Measurements from ENCODE around the gene SDK1. TPM values are rescaled to one million over a fixed set of nuclear protein-coding genes. Genes with fewer than 3 reads are reported as not detected.

The SDK1 gene
- total and polyA plus RNA-seq, 4 experiments from 2014 or later = 0.06 to 0.26 TPM; not detected in 2

- no peaks in the 10 kb centered on the region for H3K27me3 ChIP-seq (ENCODE audit: insufficient read depth, low read length)
- DNase-seq = no peak
- no peak overlapping the region for H3K27ac Mint-ChIP-seq
- intact Hi-C loops (cut with micrococcal nuclease) = no loop called here
- no peak overlapping the region for H3K27ac ChIP-seq (ENCODE audit: low read depth, low read length)
- ChIA-PET CTCF (ENCODE audit: partially characterized antibody) (no interaction called here), POLR2A (ENCODE audit: partially characterized antibody) (no interaction called here)
- H3K36me3 ChIP-seq (ENCODE audit: insufficient read depth, low read length) = no peaks in the 10 kb centered on the region
- no peak overlapping the region for H3K4me3 Mint-ChIP-seq
- no peaks in the 10 kb centered on the region for H3K9me3 Mint-ChIP-seq
- H3K27me3 Mint-ChIP-seq = peaks cover 0 to 7% of the 10 kb centered on the region in 2 donors
- no peaks in the 10 kb centered on the region for H3K9me3 ChIP-seq (ENCODE audit: control insufficient read depth in 1 of 2, low read length in 2 of 2)
- H3K36me3 Mint-ChIP-seq = no peaks in the 10 kb centered on the region
- H3K4me3 ChIP-seq (ENCODE audit: low read length in 2 of 2) = no peak overlapping the region
- H3K4me1 ChIP-seq (ENCODE audit: insufficient read depth, low read length) = no peaks in the 10 kb centered on the region
- H3K4me1 Mint-ChIP-seq = no peaks in the 10 kb centered on the region
Measured at GRCh38 chr7:3795141-3795540, 494.1 kb downstream of the SDK1 start.

- Mint-ChIP-seq H3K4me3 (no peak overlapping the region), H3K27me3 (peaks cover 0 to 8% of the 10 kb centered on the region in 2 donors), H3K36me3 (no peaks in the 10 kb centered on the region), H3K4me1 (no peaks in the 10 kb centered on the region), H3K9me3 (no peaks in the 10 kb centered on the region), H3K27ac (no peak overlapping the region)
- no peaks in the 10 kb centered on the region for H3K4me1 ChIP-seq (ENCODE audit: insufficient read depth, low read length)
- intact Hi-C loops (cut with micrococcal nuclease) = no loop called here
- no peak for DNase-seq
- H3K36me3 ChIP-seq (ENCODE audit: insufficient read depth, low read length) = no peaks in the 10 kb centered on the region
- ChIA-PET CTCF (ENCODE audit: partially characterized antibody) (no interaction called here), POLR2A (ENCODE audit: partially characterized antibody) (no interaction called here)
- no peak overlapping the region for H3K27ac ChIP-seq (ENCODE audit: low read depth, low read length)
- no peak overlapping the region for H3K4me3 ChIP-seq (ENCODE audit: low read length in 2 of 2)
- H3K27me3 ChIP-seq (ENCODE audit: insufficient read depth, low read length) = no peaks in the 10 kb centered on the region
- no peaks in the 10 kb centered on the region for H3K9me3 ChIP-seq (ENCODE audit: control insufficient read depth in 1 of 2, low read length in 2 of 2)
Measured at GRCh38 chr7:3795781-3796180, 494.7 kb downstream of the SDK1 start.

- no peak overlapping the region for H3K4me3 ChIP-seq (ENCODE audit: low read length in 2 of 2)
- H3K36me3 ChIP-seq (ENCODE audit: insufficient read depth, low read length) = no peaks in the 10 kb centered on the region
- ChIA-PET CTCF (ENCODE audit: partially characterized antibody) (no interaction called here), POLR2A (ENCODE audit: partially characterized antibody) (no interaction called here)
- Mint-ChIP-seq H3K9me3 (peaks cover 0 to 2% (median 0%) of the 10 kb centered on the region in 8 donors), H3K4me3 (no peak overlapping the region), H3K27ac (no peak overlapping the region), H3K36me3 (no peaks in the 10 kb centered on the region), H3K4me1 (peaks cover 0 to 3% (median 0%) of the 10 kb centered on the region in 4 donors), H3K27me3 (peaks cover 4 to 16% of the 10 kb centered on the region in 2 donors)
- intact Hi-C loops (cut with micrococcal nuclease) = no loop called here
- no peak for DNase-seq
- H3K27me3 ChIP-seq (ENCODE audit: insufficient read depth, low read length) = no peaks in the 10 kb centered on the region
- H3K9me3 ChIP-seq (ENCODE audit: control insufficient read depth in 1 of 2, low read length in 2 of 2) = no peaks in the 10 kb centered on the region
- no peak overlapping the region for H3K27ac ChIP-seq (ENCODE audit: low read depth, low read length)
- H3K4me1 ChIP-seq (ENCODE audit: insufficient read depth, low read length) = no peaks in the 10 kb centered on the region
Measured at GRCh38 chr7:3805151-3805550, 504.1 kb downstream of the SDK1 start.

- Histone ChIP-seq H3K4me1 (ENCODE audit: insufficient read depth, low read length) (no peaks in the 10 kb centered on the region), H3K27me3 (ENCODE audit: insufficient read depth, low read length) (no peaks in the 10 kb centered on the region), H3K36me3 (ENCODE audit: insufficient read depth, low read length) (no peaks in the 10 kb centered on the region), H3K9me3 (ENCODE audit: control insufficient read depth in 1 of 2, low read length in 2 of 2) (no peaks in the 10 kb centered on the region), H3K4me3 (ENCODE audit: low read length in 2 of 2) (no peak overlapping the region), H3K27ac (ENCODE audit: low read depth, low read length) (no peak overlapping the region)
- Mint-ChIP-seq H3K9me3 (peaks cover 0 to 2% (median 0%) of the 10 kb centered on the region in 8 donors), H3K27ac (no peak overlapping the region), H3K27me3 (peaks cover 4 to 20% of the 10 kb centered on the region in 2 donors), H3K36me3 (no peaks in the 10 kb centered on the region), H3K4me3 (no peak overlapping the region), H3K4me1 (peaks cover 0 to 3% (median 0%) of the 10 kb centered on the region in 4 donors)
- DNase-seq = no peak
- ChIA-PET CTCF (ENCODE audit: partially characterized antibody) (no interaction called here), POLR2A (ENCODE audit: partially characterized antibody) (no interaction called here)
- intact Hi-C loops (cut with micrococcal nuclease) = no loop called here
Measured at GRCh38 chr7:3806516-3806915, 505.5 kb downstream of the SDK1 start.

- H3K4me1 Mint-ChIP-seq = peaks cover 0 to 3% (median 0%) of the 10 kb centered on the region in 4 donors
- DNase-seq = no peak
- no peaks in the 10 kb centered on the region for H3K36me3 Mint-ChIP-seq
- no peak overlapping the region for H3K4me3 Mint-ChIP-seq
- Histone ChIP-seq H3K27me3 (ENCODE audit: insufficient read depth, low read length) (no peaks in the 10 kb centered on the region), H3K4me3 (ENCODE audit: low read length in 2 of 2) (no peak overlapping the region), H3K4me1 (ENCODE audit: insufficient read depth, low read length) (no peaks in the 10 kb centered on the region), H3K27ac (ENCODE audit: low read depth, low read length) (no peak overlapping the region), H3K36me3 (ENCODE audit: insufficient read depth, low read length) (no peaks in the 10 kb centered on the region), H3K9me3 (ENCODE audit: control insufficient read depth in 1 of 2, low read length in 2 of 2) (no peaks in the 10 kb centered on the region)
- intact Hi-C loops (cut with micrococcal nuclease) = no loop called here
- peaks cover 4 to 18% of the 10 kb centered on the region in 2 donors for H3K27me3 Mint-ChIP-seq
- H3K9me3 Mint-ChIP-seq = peaks cover 0 to 2% (median 0%) of the 10 kb centered on the region in 8 donors
- ChIA-PET CTCF (ENCODE audit: partially characterized antibody) (no interaction called here), POLR2A (ENCODE audit: partially characterized antibody) (no interaction called here)
- no peak overlapping the region for H3K27ac Mint-ChIP-seq
Measured at GRCh38 chr7:3807824-3808223, 506.8 kb downstream of the SDK1 start.

GRCh38 chr7:3821488-3821887 is 520.4 kb downstream of the SDK1 start:
- POLR2A ChIA-PET (ENCODE audit: partially characterized antibody) = no interaction called here
- intact Hi-C loops (cut with micrococcal nuclease) = no loop called here
- CTCF ChIA-PET (ENCODE audit: partially characterized antibody) = no interaction called here
- H3K36me3 ChIP-seq (ENCODE audit: insufficient read depth, low read length) = no peaks in the 10 kb centered on the region
- Mint-ChIP-seq H3K9me3 (peaks cover 0 to 3% (median 0%) of the 10 kb centered on the region in 8 donors), H3K27ac (no peak overlapping the region), H3K27me3 (peaks cover 1 to 3% of the 10 kb centered on the region in 2 donors), H3K36me3 (no peaks in the 10 kb centered on the region), H3K4me3 (no peak overlapping the region), H3K4me1 (peaks cover 0 to 2% (median 0%) of the 10 kb centered on the region in 4 donors)
- no peak for DNase-seq
- H3K27me3 ChIP-seq (ENCODE audit: insufficient read depth, low read length) = no peaks in the 10 kb centered on the region
- no peaks in the 10 kb centered on the region for H3K4me1 ChIP-seq (ENCODE audit: insufficient read depth, low read length)
- H3K27ac ChIP-seq (ENCODE audit: low read depth, low read length) = no peak overlapping the region
- H3K4me3 ChIP-seq (ENCODE audit: low read length in 2 of 2) = no peak overlapping the region
- no peaks in the 10 kb centered on the region for H3K9me3 ChIP-seq (ENCODE audit: control insufficient read depth in 1 of 2, low read length in 2 of 2)

- no peaks in the 10 kb centered on the region for H3K4me1 Mint-ChIP-seq
- Histone ChIP-seq H3K36me3 (ENCODE audit: insufficient read depth, low read length) (no peaks in the 10 kb centered on the region), H3K4me1 (ENCODE audit: insufficient read depth, low read length) (no peaks in the 10 kb centered on the region), H3K27me3 (ENCODE audit: insufficient read depth, low read length) (no peaks in the 10 kb centered on the region), H3K27ac (ENCODE audit: low read depth, low read length) (no peak overlapping the region), H3K4me3 (ENCODE audit: low read length in 2 of 2) (no peak overlapping the region), H3K9me3 (ENCODE audit: control insufficient read depth in 1 of 2, low read length in 2 of 2) (no peaks in the 10 kb centered on the region)
- ChIA-PET CTCF (ENCODE audit: partially characterized antibody) (no interaction called here), POLR2A (ENCODE audit: partially characterized antibody) (no interaction called here)
- H3K36me3 Mint-ChIP-seq = no peaks in the 10 kb centered on the region
- intact Hi-C loops (cut with micrococcal nuclease) = no loop called here
- no peak overlapping the region for H3K27ac Mint-ChIP-seq
- peaks cover 1 to 7% of the 10 kb centered on the region in 2 donors for H3K27me3 Mint-ChIP-seq
- DNase-seq = no peak
- no peaks in the 10 kb centered on the region for H3K9me3 Mint-ChIP-seq
- no peak overlapping the region for H3K4me3 Mint-ChIP-seq
Measured at GRCh38 chr7:3825491-3825890, 524.4 kb downstream of the SDK1 start.

GRCh38 chr7:3832199-3832598 is 531.1 kb downstream of the SDK1 start:
- Mint-ChIP-seq H3K36me3 (no peaks in the 10 kb centered on the region), H3K27me3 (peaks cover 1 to 11% of the 10 kb centered on the region in 2 donors), H3K9me3 (no peaks in the 10 kb centered on the region), H3K4me3 (no peak overlapping the region), H3K4me1 (no peaks in the 10 kb centered on the region), H3K27ac (no peak overlapping the region)
- no peak overlapping the region for H3K27ac ChIP-seq (ENCODE audit: low read depth, low read length)
- H3K36me3 ChIP-seq (ENCODE audit: insufficient read depth, low read length) = no peaks in the 10 kb centered on the region
- H3K27me3 ChIP-seq (ENCODE audit: insufficient read depth, low read length) = no peaks in the 10 kb centered on the region
- no peaks in the 10 kb centered on the region for H3K9me3 ChIP-seq (ENCODE audit: control insufficient read depth in 1 of 2, low read length in 2 of 2)
- no peak for DNase-seq
- H3K4me1 ChIP-seq (ENCODE audit: insufficient read depth, low read length) = no peaks in the 10 kb centered on the region
- intact Hi-C loops (cut with micrococcal nuclease) = no loop called here
- ChIA-PET CTCF (ENCODE audit: partially characterized antibody) (no interaction called here), POLR2A (ENCODE audit: partially characterized antibody) (no interaction called here)
- no peak overlapping the region for H3K4me3 ChIP-seq (ENCODE audit: low read length in 2 of 2)

All from CD4-positive, alpha-beta memory T cell (primary cell).